ENCODE measurements around the gene CES4A. TPM values are rescaled to one million over a fixed set of nuclear protein-coding genes. Genes with fewer than 3 reads are reported as not detected.

Gene CES4A
- total and polyA plus RNA-seq, 2 of the 13 experiments (the other 11 are each of a cell fraction or from before 2014, with no cell fraction given), result 0.09 to 0.17 TPM

DNA sequence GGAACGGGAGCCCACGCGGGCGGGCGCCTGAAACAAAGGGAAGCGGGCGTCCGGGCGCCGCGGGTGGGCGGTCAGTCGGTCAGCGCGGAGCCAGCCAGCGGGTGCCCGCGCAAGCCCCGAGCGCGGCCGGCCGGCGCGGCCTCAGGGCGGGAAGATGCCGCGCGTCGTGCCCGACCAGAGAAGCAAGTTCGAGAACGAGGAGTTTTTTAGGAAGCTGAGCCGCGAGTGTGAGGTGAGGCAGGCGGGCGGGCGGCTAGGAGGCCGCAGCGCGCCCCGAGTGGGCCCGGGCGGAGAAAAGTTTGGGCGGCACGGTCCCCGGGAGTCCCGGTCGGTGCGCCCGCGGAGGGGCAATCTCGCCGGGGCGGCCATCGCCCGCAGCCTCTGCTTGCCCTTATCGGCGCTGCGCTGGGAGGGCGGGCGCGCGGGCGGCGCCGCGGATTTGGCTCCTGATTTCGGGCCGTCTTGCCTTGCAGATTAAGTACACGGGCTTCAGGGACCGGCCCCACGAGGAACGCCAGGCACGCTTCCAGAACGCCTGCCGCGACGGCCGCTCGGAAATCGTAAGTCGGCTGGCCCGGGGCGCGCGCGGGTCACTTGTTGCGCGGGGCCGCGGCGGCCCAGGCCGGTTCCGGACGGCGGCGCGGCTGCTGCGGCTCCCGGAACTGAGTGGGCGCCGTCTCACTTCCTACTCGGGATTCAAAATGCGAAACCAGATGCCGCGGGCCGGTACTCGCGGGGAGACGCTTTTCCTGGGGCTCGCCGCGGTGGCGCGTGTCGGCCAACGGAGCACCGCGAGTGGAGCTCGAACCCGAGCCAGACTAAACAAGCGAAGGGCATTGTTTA is 41.1 kb downstream of the CES4A start (continued):
- peak; percentile 54; the same call in 1 of the 2 replicates for TF ChIP-seq ZNF776 (CRISPR knock-in tag; IDR thresholded peaks at IDR 0.05)
- TF ChIP-seq, protein P1, sequence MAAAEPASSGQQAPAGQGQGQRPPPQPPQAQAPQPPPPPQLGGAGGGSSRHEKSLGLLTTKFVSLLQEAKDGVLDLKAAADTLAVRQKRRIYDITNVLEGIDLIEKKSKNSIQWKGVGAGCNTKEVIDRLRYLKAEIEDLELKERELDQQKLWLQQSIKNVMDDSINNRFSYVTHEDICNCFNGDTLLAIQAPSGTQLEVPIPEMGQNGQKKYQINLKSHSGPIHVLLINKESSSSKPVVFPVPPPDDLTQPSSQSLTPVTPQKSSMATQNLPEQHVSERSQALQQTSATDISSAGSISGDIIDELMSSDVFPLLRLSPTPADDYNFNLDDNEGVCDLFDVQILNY (CRISPR knock-in tag; conservative IDR thresholded peaks at IDR 0.05), result 0 out of 2 replicates have a peak, but pooled peaks have one; percentile 65
- TF ChIP-seq MEIS2 (CRISPR knock-in tag; IDR thresholded peaks at IDR 0.05), result peak; percentile 44; the same call in 1 of the 2 replicates
- TF ChIP-seq U2AF1 (optimal IDR thresholded peaks at IDR 0.05; ENCODE audit: low read depth, low read length), result peak; percentile 31
- TF ChIP-seq ZNF337 (CRISPR knock-in tag; IDR thresholded peaks at IDR 0.05; ENCODE audit: borderline replicate concordance, low read depth), result no peak; the same call in 1 of the 2 replicates
- TF ChIP-seq, protein P2, sequence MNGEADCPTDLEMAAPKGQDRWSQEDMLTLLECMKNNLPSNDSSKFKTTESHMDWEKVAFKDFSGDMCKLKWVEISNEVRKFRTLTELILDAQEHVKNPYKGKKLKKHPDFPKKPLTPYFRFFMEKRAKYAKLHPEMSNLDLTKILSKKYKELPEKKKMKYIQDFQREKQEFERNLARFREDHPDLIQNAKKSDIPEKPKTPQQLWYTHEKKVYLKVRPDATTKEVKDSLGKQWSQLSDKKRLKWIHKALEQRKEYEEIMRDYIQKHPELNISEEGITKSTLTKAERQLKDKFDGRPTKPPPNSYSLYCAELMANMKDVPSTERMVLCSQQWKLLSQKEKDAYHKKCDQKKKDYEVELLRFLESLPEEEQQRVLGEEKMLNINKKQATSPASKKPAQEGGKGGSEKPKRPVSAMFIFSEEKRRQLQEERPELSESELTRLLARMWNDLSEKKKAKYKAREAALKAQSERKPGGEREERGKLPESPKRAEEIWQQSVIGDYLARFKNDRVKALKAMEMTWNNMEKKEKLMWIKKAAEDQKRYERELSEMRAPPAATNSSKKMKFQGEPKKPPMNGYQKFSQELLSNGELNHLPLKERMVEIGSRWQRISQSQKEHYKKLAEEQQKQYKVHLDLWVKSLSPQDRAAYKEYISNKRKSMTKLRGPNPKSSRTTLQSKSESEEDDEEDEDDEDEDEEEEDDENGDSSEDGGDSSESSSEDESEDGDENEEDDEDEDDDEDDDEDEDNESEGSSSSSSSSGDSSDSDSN (CRISPR knock-in tag; IDR thresholded peaks at IDR 0.05), result peak; percentile 84; the same call in 1 of the 2 replicates
- TF ChIP-seq CBX5 (CRISPR knock-in tag; IDR thresholded peaks at IDR 0.05; ENCODE audit: borderline replicate concordance), result no peak
- TF ChIP-seq ZNF790 (CRISPR knock-in tag; IDR thresholded peaks at IDR 0.05; ENCODE audit: borderline replicate concordance), result peak; percentile 61; the same call in 1 of the 2 replicates
- no peak for TF ChIP-seq DMAP1 (CRISPR knock-in tag; IDR thresholded peaks at IDR 0.05)
- TF ChIP-seq, protein P3, sequence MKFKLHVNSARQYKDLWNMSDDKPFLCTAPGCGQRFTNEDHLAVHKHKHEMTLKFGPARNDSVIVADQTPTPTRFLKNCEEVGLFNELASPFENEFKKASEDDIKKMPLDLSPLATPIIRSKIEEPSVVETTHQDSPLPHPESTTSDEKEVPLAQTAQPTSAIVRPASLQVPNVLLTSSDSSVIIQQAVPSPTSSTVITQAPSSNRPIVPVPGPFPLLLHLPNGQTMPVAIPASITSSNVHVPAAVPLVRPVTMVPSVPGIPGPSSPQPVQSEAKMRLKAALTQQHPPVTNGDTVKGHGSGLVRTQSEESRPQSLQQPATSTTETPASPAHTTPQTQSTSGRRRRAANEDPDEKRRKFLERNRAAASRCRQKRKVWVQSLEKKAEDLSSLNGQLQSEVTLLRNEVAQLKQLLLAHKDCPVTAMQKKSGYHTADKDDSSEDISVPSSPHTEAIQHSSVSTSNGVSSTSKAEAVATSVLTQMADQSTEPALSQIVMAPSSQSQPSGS (CRISPR knock-in tag; IDR thresholded peaks at IDR 0.05), result no peak
- TF ChIP-seq ZFY (CRISPR knock-in tag; IDR thresholded peaks at IDR 0.05), result peak; percentile 80
- TF ChIP-seq POLR2AphosphoS2 (IDR thresholded peaks at IDR 0.05; ENCODE audit: low read depth, low read length), result no peak
- 0 out of 2 replicates have a peak, but pooled peaks have one; percentile 49 for TF ChIP-seq ZNF30 (CRISPR knock-in tag; IDR thresholded peaks at IDR 0.05)
- TF ChIP-seq ZNF256 (CRISPR knock-in tag; conservative IDR thresholded peaks at IDR 0.05), result no peak
- TF ChIP-seq ZMAT3 (CRISPR knock-in tag; conservative IDR thresholded peaks at IDR 0.05), result peak; percentile 5; the same call in 1 of the 2 replicates
- no peak for TF ChIP-seq DNMT1 (CRISPR knock-in tag; IDR thresholded peaks at IDR 0.05)
- TF ChIP-seq KDM5B (CRISPR knock-in tag; IDR thresholded peaks at IDR 0.05; ENCODE audit: borderline replicate concordance), result peak; percentile 72; the same call in 1 of the 2 replicates
- TF ChIP-seq TOPORS (CRISPR knock-in tag; IDR thresholded peaks at IDR 0.05), result no peak; the same call in 1 of the 2 replicates
- TF ChIP-seq ZNF253 (CRISPR knock-in tag; IDR thresholded peaks at IDR 0.05; ENCODE audit: borderline replicate concordance), result peak; percentile 58; the same call in 1 of the 2 replicates
- TF ChIP-seq ZSCAN31 (CRISPR knock-in tag; IDR thresholded peaks at IDR 0.05; ENCODE audit: low read depth), result no peak; the same call in 1 of the 2 replicates
- TF ChIP-seq ZFP82 (CRISPR knock-in tag; IDR thresholded peaks at IDR 0.05; ENCODE audit: borderline replicate concordance), result peak; percentile 75; the same call in 1 of the 2 replicates
- TF ChIP-seq ETV5 (CRISPR knock-in tag; IDR thresholded peaks at IDR 0.05; ENCODE audit: borderline replicate concordance), result peak; percentile 48; the same call in 1 of the 2 replicates
- no peak for TF ChIP-seq MEF2D (CRISPR knock-in tag; IDR thresholded peaks at IDR 0.05)
